HepG2 (cell line): ENCODE data around the gene DIMT1.

Experiments used
- CBFB ChIP-seq: sonication (generic); formaldehyde crosslinking; IDR thresholded peaks from 2 replicates; pipeline ENCODE4 v1.4.0; 2020; ENCODE audit warnings: missing genetic modification reagents
- ZNF510 ChIP-seq: sonication (generic); formaldehyde crosslinking; IDR thresholded peaks from 2 replicates; pipeline ENCODE4 v1.4.0; 2020; ENCODE audit warnings: low read depth, mild to moderate bottlenecking, missing genetic modification reagents
- TF ChIP-seq, protein P1 (sequence below), 2 experiments: IDR thresholded peaks; 2 replicates each; pipeline ENCODE4 v1.6.1; 2011 to 2012; ENCODE audit warnings: low read length in 2 of 2, borderline replicate concordance in 1 of 2, low read depth in 1 of 2, mild to moderate bottlenecking in 1 of 2, moderate library complexity in 1 of 2

DNA sequence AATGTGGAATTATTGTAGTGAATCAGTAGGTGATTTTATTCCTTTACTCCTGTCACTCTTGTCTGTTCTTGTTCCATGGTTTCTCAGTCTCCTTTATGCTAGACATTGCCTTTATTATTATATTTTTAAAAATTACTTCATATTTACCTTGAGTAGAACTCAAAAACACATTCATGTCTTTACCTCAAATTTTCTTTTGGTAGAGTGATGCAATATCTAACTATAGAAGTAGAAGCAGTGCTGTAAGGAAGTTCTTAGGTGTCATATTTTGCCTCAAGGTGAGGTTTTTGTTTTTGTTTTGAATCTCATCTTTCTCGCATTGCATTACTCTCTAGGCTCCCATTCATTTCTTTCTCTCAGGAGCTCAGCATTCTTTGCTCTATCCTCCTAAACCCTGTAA, 21.1 kb upstream of the DIMT1 start:
- TF ChIP-seq ZNF510, result no peak
- no peak for TF ChIP-seq CBFB (CRISPR knock-in tag)
- TF ChIP-seq, protein P1, sequence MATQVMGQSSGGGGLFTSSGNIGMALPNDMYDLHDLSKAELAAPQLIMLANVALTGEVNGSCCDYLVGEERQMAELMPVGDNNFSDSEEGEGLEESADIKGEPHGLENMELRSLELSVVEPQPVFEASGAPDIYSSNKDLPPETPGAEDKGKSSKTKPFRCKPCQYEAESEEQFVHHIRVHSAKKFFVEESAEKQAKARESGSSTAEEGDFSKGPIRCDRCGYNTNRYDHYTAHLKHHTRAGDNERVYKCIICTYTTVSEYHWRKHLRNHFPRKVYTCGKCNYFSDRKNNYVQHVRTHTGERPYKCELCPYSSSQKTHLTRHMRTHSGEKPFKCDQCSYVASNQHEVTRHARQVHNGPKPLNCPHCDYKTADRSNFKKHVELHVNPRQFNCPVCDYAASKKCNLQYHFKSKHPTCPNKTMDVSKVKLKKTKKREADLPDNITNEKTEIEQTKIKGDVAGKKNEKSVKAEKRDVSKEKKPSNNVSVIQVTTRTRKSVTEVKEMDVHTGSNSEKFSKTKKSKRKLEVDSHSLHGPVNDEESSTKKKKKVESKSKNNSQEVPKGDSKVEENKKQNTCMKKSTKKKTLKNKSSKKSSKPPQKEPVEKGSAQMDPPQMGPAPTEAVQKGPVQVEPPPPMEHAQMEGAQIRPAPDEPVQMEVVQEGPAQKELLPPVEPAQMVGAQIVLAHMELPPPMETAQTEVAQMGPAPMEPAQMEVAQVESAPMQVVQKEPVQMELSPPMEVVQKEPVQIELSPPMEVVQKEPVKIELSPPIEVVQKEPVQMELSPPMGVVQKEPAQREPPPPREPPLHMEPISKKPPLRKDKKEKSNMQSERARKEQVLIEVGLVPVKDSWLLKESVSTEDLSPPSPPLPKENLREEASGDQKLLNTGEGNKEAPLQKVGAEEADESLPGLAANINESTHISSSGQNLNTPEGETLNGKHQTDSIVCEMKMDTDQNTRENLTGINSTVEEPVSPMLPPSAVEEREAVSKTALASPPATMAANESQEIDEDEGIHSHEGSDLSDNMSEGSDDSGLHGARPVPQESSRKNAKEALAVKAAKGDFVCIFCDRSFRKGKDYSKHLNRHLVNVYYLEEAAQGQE (IDR thresholded peaks at IDR 0.05; ENCODE audit: borderline replicate concordance in 1 of 2, low read depth in 1 of 2, low read length in 2 of 2), result no peak
